HepG2 (cell line): ENCODE measurements around the gene PHF3.

Experiments used
- ARID2 ChIP-seq: sonication (generic); formaldehyde crosslinking; IDR thresholded peaks from 2 replicates; pipeline ENCODE4 v1.8.1; 2022; ENCODE audit warnings: mild to moderate bottlenecking, missing genetic modification reagents, borderline replicate concordance
- BRCA1 ChIP-seq: sonication (generic); formaldehyde crosslinking; IDR thresholded peaks from 2 replicates; pipeline ENCODE4 v1.4.0; 2020; ENCODE audit warnings: missing genetic modification reagents
- HMG20A ChIP-seq: IDR thresholded peaks from 2 replicates; pipeline ENCODE4 v1.6.1; 2016; ENCODE audit warnings: borderline replicate concordance
- NFYB ChIP-seq: sonication (generic); formaldehyde crosslinking; IDR thresholded peaks from 2 replicates; pipeline ENCODE4 v1.4.0; 2020; ENCODE audit warnings: missing genetic modification reagents
- ZFP1 ChIP-seq: IDR thresholded peaks from 2 replicates; pipeline ENCODE4 v1.6.1; 2016
- ZNF124 ChIP-seq: sonication (generic); formaldehyde crosslinking; IDR thresholded peaks from 2 replicates; pipeline ENCODE4 v1.4.0; 2020; ENCODE audit warnings: missing genetic modification reagents
- ZNF589 ChIP-seq: sonication (generic); formaldehyde crosslinking; conservative IDR thresholded peaks from 2 replicates; pipeline ENCODE4 v1.8.0; 2022; ENCODE audit warnings: mild to moderate bottlenecking, moderate library complexity, missing genetic modification reagents

GRCh38 chr6:63611560-63611959 is 24.0 kb upstream of the PHF3 start:
- TF ChIP-seq ZNF589 (CRISPR knock-in tag) (no peak), ARID2 (no peak), BRCA1 (CRISPR knock-in tag) (no peak), ZFP1 (CRISPR knock-in tag) (no peak), HMG20A (CRISPR knock-in tag) (no peak), ZNF124 (CRISPR knock-in tag) (no peak), NFYB (CRISPR knock-in tag) (no peak)
